Astrocyte of the hippocampus (primary cell): ENCODE data around the gene MARK3.
"Not testable (repeated sequence)": the region's sequence is repeated elsewhere in the genome, so short reads cannot be mapped to it uniquely, and the experiment has no call there.

ENCODE experiments used
- DNase-seq: peaks from one replicate; pipeline ENCODE4 v3.0.0; 2011; ENCODE audit warnings: low read depth, low spot score

MARK3 gene

GRCh38 chr14:103510724-103511693 lies 125.8 kb downstream of the MARK3 start:
- no peak for DNase-seq

- DNase-seq: not testable (repeated sequence)
These were observed 127.0 kb downstream of the MARK3 start for GRCh38 chr14:103512180-103512579.

- DNase-seq: peak; percentile 90
These were observed 127.7 kb downstream of the MARK3 start for GRCh38 chr14:103512701-103513611.

- DNase-seq: no peak
These were observed 129.6 kb downstream of the MARK3 start for GRCh38 chr14:103514596-103515421.

GRCh38 chr14:103516426-103517173 lies 131.4 kb downstream of the MARK3 start:
- DNase-seq: no peak

GRCh38 chr14:103517174-103517566 lies 132.0 kb downstream of the MARK3 start:
- DNase-seq: no peak

GRCh38 chr14:103517721-103518421 lies 132.7 kb downstream of the MARK3 start:
- peak; percentile 66 for DNase-seq

GRCh38 chr14:103518422-103519042 lies 133.3 kb downstream of the MARK3 start:
- DNase-seq: peak; percentile 78

GRCh38 chr14:103519043-103519836 lies 134.0 kb downstream of the MARK3 start:
- peak; percentile 57 for DNase-seq

GRCh38 chr14:103519837-103520212 lies 134.6 kb downstream of the MARK3 start:
- DNase-seq: peak; percentile 56

GRCh38 chr14:103520269-103520656 lies 135.0 kb downstream of the MARK3 start:
- DNase-seq: no peak

- DNase-seq: peak; percentile 91
These were observed 135.6 kb downstream of the MARK3 start for GRCh38 chr14:103520657-103521437.

GRCh38 chr14:103521438-103521950 lies 136.3 kb downstream of the MARK3 start:
- DNase-seq: no peak

GRCh38 chr14:103521951-103522563 lies 136.8 kb downstream of the MARK3 start:
- peak; percentile 50 for DNase-seq

GRCh38 chr14:103522649-103523574 lies 137.7 kb downstream of the MARK3 start, which contains the start of gene CKB:
Gene CKB, minus strand, starts transcription at chr14:103522830. Its CDS starts 337 bp downstream, at chr14:103522493.
- peak; percentile 86 for DNase-seq

GRCh38 chr14:103523575-103523954 lies 138.3 kb downstream of the MARK3 start:
- no peak for DNase-seq
